Breast epithelium (tissue), 3 donors: ENCODE data around the gene PSD2.

Experiments
- POLR2A ChIP-seq: fragments of 450-650 bp; IDR thresholded peaks from one replicate; pipeline ENCODE4 v1.6.1; 2016; ENCODE audit warnings: antibody characterized with exemption, mild to moderate bottlenecking, moderate library complexity
- POLR2AphosphoS5 ChIP-seq, 3 donors: sonication (generic); formaldehyde crosslinking; IDR thresholded peaks; one replicate each; pipeline ENCODE4 v1.6.1; 2017; ENCODE audit warnings: antibody characterized with exemption in 3 of 3
- TF ChIP-seq, protein P1 (sequence below), 3 donors: fragments of 450-650 bp; IDR thresholded peaks; one replicate each; pipeline ENCODE4 v1.5.1; 2016 to 2017; ENCODE audit warnings: antibody characterized with exemption in 3 of 3, mild to moderate bottlenecking in 3 of 3, moderate library complexity in 3 of 3

GRCh38 chr5:139849942-139850341, 54.3 kb downstream of the PSD2 start:
- TF ChIP-seq, protein P1, sequence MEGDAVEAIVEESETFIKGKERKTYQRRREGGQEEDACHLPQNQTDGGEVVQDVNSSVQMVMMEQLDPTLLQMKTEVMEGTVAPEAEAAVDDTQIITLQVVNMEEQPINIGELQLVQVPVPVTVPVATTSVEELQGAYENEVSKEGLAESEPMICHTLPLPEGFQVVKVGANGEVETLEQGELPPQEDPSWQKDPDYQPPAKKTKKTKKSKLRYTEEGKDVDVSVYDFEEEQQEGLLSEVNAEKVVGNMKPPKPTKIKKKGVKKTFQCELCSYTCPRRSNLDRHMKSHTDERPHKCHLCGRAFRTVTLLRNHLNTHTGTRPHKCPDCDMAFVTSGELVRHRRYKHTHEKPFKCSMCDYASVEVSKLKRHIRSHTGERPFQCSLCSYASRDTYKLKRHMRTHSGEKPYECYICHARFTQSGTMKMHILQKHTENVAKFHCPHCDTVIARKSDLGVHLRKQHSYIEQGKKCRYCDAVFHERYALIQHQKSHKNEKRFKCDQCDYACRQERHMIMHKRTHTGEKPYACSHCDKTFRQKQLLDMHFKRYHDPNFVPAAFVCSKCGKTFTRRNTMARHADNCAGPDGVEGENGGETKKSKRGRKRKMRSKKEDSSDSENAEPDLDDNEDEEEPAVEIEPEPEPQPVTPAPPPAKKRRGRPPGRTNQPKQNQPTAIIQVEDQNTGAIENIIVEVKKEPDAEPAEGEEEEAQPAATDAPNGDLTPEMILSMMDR (IDR thresholded peaks at IDR 0.05) = no peak
- no peak for TF ChIP-seq POLR2AphosphoS5 (IDR thresholded peaks at IDR 0.05)
- TF ChIP-seq POLR2A = no peak
